Keratinocyte (primary cell): ENCODE results near the gene TYW1. TPM values are rescaled to one million over a fixed set of nuclear protein-coding genes. Genes with fewer than 3 reads are reported as not detected.
"Not testable (repeated sequence)": the region's sequence is repeated elsewhere in the genome, so short reads cannot be mapped to it uniquely, and the experiment has no call there.

ENCODE experiments used
- DNase-seq: peaks from one replicate; pipeline ENCODE4 v3.0.0-alpha.2; 2011; ENCODE audit warnings: low read depth, missing footprints, low spot score
- FAIRE-seq: peaks from 2 replicates; lab custom pipeline; 2011; peaks lifted over from hg19 to GRCh38; lab: Jason Lieb, UNC
- H2AFZ ChIP-seq: 2 replicates; pipeline ENCODE4 v1.6.0; 2012; ENCODE audit warnings: low read length, control low read depth, inconsistent platforms; ENCODE audit not compliant: control insufficient read depth
- H3K27ac ChIP-seq: 2 replicates; pipeline ENCODE4 v1.5.1; 2011; ENCODE audit warnings: low read length; ENCODE audit not compliant: control insufficient read depth, insufficient read depth
- H3K27me3 ChIP-seq: 3 replicates; pipeline ENCODE4 v1.6.0; 2011; ENCODE audit warnings: low read length; ENCODE audit not compliant: control insufficient read depth, insufficient read depth; ENCODE audit errors: extremely low read depth
- H3K36me3 ChIP-seq, 2 experiments: 2 replicates in 1 of 2; 3 replicates in 1 of 2; pipeline ENCODE4 v1.5.1; 2011; ENCODE audit warnings: low read length in 2 of 2, mild to moderate bottlenecking in 1 of 2; ENCODE audit not compliant: control insufficient read depth in 2 of 2, insufficient read depth in 2 of 2; ENCODE audit errors: extremely low read depth in 1 of 2
- H3K4me1 ChIP-seq: 3 replicates; pipeline ENCODE4 v1.5.1; 2011; ENCODE audit warnings: low read length; ENCODE audit not compliant: control insufficient read depth, insufficient read depth; ENCODE audit errors: extremely low read depth
- H3K4me2 ChIP-seq: 3 replicates; pipeline ENCODE4 v1.6.0; 2011; ENCODE audit warnings: low read depth, low read length; ENCODE audit not compliant: control insufficient read depth, insufficient read depth; ENCODE audit errors: extremely low read depth
- H3K4me3 ChIP-seq, 3 experiments: fragments of 200-600 bp in 1 of 3; sonication (generic) in 1 of 3; 2 replicates in 2 of 3; 3 replicates in 1 of 3; pipeline ENCODE4 v1.5.1; 2011 to 2016; ENCODE audit warnings: low read length in 3 of 3, mild to moderate bottlenecking in 3 of 3, control low read depth in 2 of 3, inconsistent platforms in 1 of 3, low read depth in 1 of 3, mixed read lengths in 1 of 3, mixed run types in 1 of 3, moderate library complexity in 1 of 3; ENCODE audit not compliant: control insufficient read depth in 2 of 3, insufficient read depth in 2 of 3; ENCODE audit errors: extremely low read depth in 1 of 3
- H3K79me2 ChIP-seq: 2 replicates; pipeline ENCODE4 v1.6.0; 2012; ENCODE audit warnings: low read length; ENCODE audit not compliant: control insufficient read depth, insufficient read depth
- H3K9ac ChIP-seq: 3 replicates; pipeline ENCODE4 v1.6.0; 2011; ENCODE audit warnings: low read length; ENCODE audit not compliant: control insufficient read depth, insufficient read depth; ENCODE audit errors: extremely low read depth
- H3K9me1 ChIP-seq: 3 replicates; pipeline ENCODE4 v1.6.0; 2011; ENCODE audit warnings: low read length; ENCODE audit not compliant: control insufficient read depth, insufficient read depth; ENCODE audit errors: extremely low read depth
- H3K9me3 ChIP-seq: 2 replicates; pipeline ENCODE4 v1.5.1; 2012; ENCODE audit warnings: low read depth, low read length; ENCODE audit not compliant: control insufficient read depth
- H4K20me1 ChIP-seq: 3 replicates; pipeline ENCODE4 v1.6.0; 2011; ENCODE audit warnings: low read length; ENCODE audit not compliant: control insufficient read depth, insufficient read depth; ENCODE audit errors: extremely low read depth
- CTCF ChIP-seq, 3 experiments: IDR thresholded peaks in 1 of 3; conservative IDR thresholded peaks in 1 of 3; optimal IDR thresholded peaks in 1 of 3; 2 replicates in 2 of 3; 3 replicates in 1 of 3; pipeline versions ENCODE3 to v1.5.1; 2011; ENCODE audit warnings: low read length in 3 of 3, mild to moderate bottlenecking in 3 of 3, moderate library complexity in 2 of 3, control low read depth in 1 of 3, inconsistent platforms in 1 of 3; ENCODE audit not compliant: insufficient read depth in 2 of 3; ENCODE audit errors: extremely low read depth in 1 of 3
- EZH2 ChIP-seq: IDR thresholded peaks from one replicate; pipeline ENCODE4 v1.6.1; 2012; ENCODE audit warnings: inconsistent platforms, mild to moderate bottlenecking, low read length, moderate library complexity
- dilution Hi-C: fragments of 300-500 bp; cut with MboI; formaldehyde crosslinking; loops from one replicate; pipeline ENCODE4 v1.7.0; 2020; ENCODE audit warnings: low sequenced_read_pairs; ENCODE audit not compliant: extremely low pct_ligation_motif_present
- polyA minus RNA-seq, 3 experiments: library from RNA; depleted of rRNA, polyadenylated mRNA; stranded (reverse); fragments of >200 nt; gene quantifications; 1 replicate in 1 of 3; 2 replicates in 1 of 3; 3 replicates in 1 of 3; pipeline ENCODE4 v1.2.3, GENCODE V29; 2011
- polyA plus RNA-seq, 5 experiments: library from polyadenylated mRNA; depleted of rRNA in 3 of 5; stranded (reverse) in 3 of 5; stranded (forward) in 1 of 5; unstranded in 1 of 5; fragments of >200 nt; gene quantifications; 1 replicate in 1 of 5; 2 replicates in 3 of 5; 3 replicates in 1 of 5; pipeline versions ENCODE4 v1.2.1 to v1.2.3, GENCODE V29; 2011 to 2012; ENCODE audit warnings: missing spikeins in 2 of 5, low read depth in 1 of 5, low replicate concordance in 1 of 5

The TYW1 gene
- polyA plus RNA-seq (12.7 to 16.4 TPM (median 16.0 TPM) in 3 replicates), polyA minus RNA-seq (12.4 to 24.5 TPM (median 19.6 TPM) in 3 replicates)
- 7.0 TPM for polyA plus RNA-seq (2011; ENCODE audit: low read depth)
- 6.5 and 10.2 TPM in 2 replicates for polyA plus RNA-seq (2011; cell fraction: cytosol; rRNA removed)
- polyA plus RNA-seq (2011; cell fraction: nucleus; rRNA removed), result 27.1 and 32.2 TPM in 2 replicates
- 10.7 and 13.9 TPM in 2 replicates for polyA plus RNA-seq (2012; ENCODE audit: low replicate concordance)
- 7.9 TPM for polyA minus RNA-seq (2011; cell fraction: cytosol; rRNA and poly(A)+ RNA removed)
- polyA minus RNA-seq (2011; cell fraction: nucleus; rRNA and poly(A)+ RNA removed), result 17.0 and 28.7 TPM in 2 replicates

- dilution Hi-C loops, H3K4me1 ChIP-seq, H3K27me3 ChIP-seq, H3K9me3 ChIP-seq, H3K36me3 ChIP-seq, H3K9me1 ChIP-seq, H4K20me1 ChIP-seq: not testable (repeated sequence)
- Histone ChIP-seq H3K79me2 (peaks cover 25% of the 10 kb centered on the region), H3K27ac (peak within 1 kb of the TSS; percentile 72), H3K4me2 (peak within 1 kb of the TSS; percentile 81), H3K4me3 (peak within 1 kb of the TSS; percentile 76 to 90 (median 82)), H3K9ac (peak within 1 kb of the TSS; percentile 86), H2AFZ (peak within 1 kb of the TSS; percentile 95)
- FAIRE-seq, result peak; percentile 77
- peak; percentile 71 for DNase-seq
These were observed at the start of gene TYW1 for GRCh38 chr7:66996444-66997191. Gene TYW1 (plus strand): TSS chr7:66996833. CDS start chr7:66996979, 146 bp downstream.

GRCh38 chr7:66948480-66949109 lies 48.0 kb upstream of the TYW1 start:
- Histone ChIP-seq H3K4me3 (no peak overlapping the region), H3K36me3 (peaks cover 23 to 41% of the 10 kb centered on the region in 2 experiments), H3K9ac (no peak overlapping the region), H2AFZ (no peak overlapping the region), H3K4me2 (no peak overlapping the region), H3K79me2 (no peaks in the 10 kb centered on the region), H3K9me3 (no peaks in the 10 kb centered on the region), H3K27ac (no peak overlapping the region), H3K27me3 (no peaks in the 10 kb centered on the region), H4K20me1 (peaks cover 9% of the 10 kb centered on the region), H3K9me1 (no peaks in the 10 kb centered on the region), H3K4me1 (peaks cover 13% of the 10 kb centered on the region)
- DNase-seq (no peak), FAIRE-seq (no peak)
- no peak for TF ChIP-seq EZH2
- no peak for TF ChIP-seq CTCF (optimal IDR thresholded peaks at IDR 0.05 in 1 of 3, IDR thresholded peaks at IDR 0.05 in 1 of 3, conservative IDR thresholded peaks at IDR 0.05 in 1 of 3; ENCODE audit: extremely low read depth in 1 of 3, insufficient read depth in 2 of 3, low read length in 3 of 3)
- dilution Hi-C loops, result no loop called here
